HG03280 (cell line): Measurements from ENCODE around the gene SIX2.

Source experiments
- ATAC-seq: cut with Tn5 transposase; IDR thresholded peaks from one replicate; pipeline ENCODE4 v1.9.1; 2021; ENCODE audit warnings: mild to moderate bottlenecking, moderate library complexity; ENCODE audit not compliant: unreplicated experiment

SIX2 gene

DNA sequence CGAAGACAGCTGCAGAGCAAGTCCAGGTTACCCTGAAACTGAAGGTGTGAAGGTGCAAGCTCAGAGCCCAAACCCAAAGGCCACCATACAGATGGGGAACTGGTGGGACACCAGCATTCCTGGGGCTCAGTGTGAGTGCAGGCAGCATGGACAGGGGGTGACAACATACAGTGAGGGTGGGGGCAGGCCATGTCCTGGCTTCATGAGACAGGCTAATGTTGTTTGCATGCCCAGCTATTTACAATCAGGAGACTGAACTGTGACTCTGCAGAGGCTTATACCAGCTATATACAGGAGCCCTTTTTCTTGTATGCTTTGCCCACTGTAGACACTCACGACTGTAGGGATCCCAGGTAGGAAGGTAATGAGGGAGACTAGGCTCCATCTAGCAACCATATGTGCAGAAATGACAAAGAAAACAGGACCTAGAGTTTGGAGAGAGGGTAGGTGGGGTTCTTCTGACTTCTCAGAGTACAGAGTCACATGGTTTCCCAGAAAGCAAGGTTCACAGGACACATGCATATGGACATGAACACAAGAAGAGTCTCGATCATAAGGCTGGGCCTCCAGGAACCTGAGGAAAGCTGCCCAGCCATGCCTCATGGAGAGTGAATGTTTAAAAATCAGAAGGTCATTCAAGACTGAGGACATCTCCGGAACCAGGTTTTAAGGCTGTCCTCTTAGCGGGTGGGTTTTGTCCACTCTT, 41.4 kb downstream of the SIX2 start:
- no peak for ATAC-seq

DNA sequence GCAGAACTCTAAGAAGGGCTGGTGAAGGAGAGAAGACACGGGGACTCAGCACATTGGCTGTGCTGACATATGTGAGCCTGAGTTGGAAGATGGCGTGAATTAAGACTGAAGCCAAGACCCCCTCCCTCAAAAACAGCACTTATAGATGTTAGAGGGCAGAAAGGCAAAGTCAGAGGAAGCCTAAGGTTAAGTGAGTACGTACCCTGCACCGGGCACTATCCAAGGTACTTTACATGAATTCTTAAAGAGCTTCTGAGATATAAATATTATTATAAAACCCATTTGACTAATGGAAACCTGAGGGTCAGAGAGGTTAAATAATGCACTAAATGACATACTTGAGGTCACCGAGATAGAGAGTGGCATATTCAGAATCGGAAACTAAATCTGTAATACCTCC, 42.2 kb downstream of the SIX2 start:
- ATAC-seq = no peak

DNA sequence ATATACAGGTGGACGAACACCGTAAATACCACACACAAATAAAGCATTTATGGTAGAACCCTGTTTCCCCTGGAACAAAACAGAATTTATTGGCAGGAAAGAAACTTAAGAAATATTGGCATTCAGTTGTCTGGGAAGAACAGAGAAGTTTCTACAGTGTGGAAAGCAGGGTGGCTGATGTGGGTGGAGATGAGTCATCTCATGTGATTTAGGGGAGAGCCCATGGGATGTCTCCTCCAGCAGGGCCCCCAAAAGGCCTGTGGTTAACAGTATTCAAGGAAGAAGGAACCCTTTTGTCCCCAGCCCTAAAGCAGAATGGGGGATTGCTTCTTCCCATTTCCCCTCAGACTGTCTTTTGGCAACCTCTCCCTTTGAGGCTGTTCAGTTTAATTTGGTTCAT, 43.6 kb downstream of the SIX2 start:
- no peak for ATAC-seq

DNA sequence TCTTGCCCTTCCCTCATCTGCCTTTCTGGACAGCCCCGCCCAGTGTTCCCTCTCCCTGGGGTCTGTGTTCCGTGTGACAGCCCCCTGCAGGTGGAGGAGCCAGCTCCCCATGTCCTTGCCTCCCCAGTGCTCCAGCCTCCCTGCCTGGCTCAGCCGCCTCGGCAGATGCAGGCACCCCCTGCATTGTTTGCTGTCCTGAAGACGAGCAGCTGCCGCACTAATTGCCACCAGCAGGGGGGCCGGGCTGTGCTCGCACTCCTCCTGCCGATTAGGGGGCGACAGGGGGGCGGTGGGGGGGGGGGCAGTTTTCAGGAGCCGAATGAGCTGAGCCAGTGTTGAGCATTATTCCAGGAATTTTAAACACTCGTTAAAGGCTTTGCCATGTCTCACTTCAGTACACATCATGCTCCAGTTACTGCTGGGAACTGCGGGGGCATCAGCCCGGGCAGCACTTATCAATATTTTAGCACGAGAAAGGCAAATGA, 44.5 kb downstream of the SIX2 start:
- ATAC-seq = no peak

DNA sequence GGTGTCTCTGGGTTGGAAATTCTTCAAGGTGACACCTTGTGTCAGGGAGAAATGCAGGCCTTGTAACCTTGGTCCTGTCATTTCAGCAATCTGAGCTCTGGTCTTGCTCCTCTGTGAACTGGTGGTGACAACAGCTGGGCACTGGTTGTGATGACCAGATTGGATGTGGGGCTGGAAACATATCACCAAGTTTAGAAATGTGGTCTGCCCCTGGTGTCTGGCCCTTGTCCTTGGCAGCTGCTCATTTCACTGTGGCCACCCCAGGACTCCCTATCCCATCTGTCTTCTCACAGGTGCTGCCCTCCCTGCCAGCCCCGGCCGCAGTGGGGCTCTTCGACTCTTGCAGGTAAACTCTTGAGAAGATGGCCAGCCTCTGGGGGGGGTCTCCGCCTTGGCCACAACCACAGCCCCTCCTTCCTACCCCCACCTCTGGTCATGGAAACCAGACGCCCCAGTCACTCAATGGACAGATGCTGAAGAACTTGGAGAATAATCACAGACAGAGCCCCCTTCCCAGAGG, 47.0 kb downstream of the SIX2 start:
- no peak for ATAC-seq

DNA sequence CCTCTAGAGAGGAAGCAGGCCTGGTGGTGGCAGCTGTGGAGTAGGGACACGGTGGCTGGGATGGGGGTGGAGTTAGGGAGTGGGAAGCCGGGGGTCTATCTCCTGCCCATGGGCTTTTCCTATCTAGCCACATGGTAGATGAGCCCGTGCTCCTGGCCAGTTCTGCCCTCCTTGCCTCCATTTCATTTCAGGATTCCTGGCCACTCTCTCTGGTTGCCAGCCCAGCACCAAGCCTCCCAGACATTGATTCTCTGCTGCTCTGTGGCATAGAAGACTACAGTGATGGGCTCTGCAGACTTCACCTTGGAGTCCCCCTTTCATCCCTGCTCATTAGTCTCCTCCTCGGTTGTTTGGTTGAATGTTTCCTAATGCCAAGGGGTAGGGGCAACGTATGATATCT, 48.4 kb downstream of the SIX2 start:
- no peak for ATAC-seq

DNA sequence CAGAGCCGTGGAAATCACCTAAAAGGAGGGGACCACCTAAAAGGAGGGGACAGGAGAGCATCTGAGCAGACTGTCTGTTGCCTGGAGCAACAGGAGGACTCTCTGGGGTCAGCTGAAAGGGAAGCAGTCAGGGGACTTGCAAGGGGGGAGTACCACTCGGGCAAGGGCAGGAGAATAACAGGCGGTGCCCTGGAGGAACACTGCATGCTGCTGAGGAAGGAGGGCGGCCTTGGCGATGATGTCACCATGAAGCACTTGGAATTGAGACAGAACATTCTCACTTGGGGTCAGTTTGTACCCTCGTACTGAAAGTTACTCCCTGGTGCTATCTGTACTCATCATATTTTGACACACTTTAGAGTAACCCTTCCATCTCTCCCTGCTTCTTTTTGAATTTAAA, 49.4 kb downstream of the SIX2 start:
- no peak for ATAC-seq

DNA sequence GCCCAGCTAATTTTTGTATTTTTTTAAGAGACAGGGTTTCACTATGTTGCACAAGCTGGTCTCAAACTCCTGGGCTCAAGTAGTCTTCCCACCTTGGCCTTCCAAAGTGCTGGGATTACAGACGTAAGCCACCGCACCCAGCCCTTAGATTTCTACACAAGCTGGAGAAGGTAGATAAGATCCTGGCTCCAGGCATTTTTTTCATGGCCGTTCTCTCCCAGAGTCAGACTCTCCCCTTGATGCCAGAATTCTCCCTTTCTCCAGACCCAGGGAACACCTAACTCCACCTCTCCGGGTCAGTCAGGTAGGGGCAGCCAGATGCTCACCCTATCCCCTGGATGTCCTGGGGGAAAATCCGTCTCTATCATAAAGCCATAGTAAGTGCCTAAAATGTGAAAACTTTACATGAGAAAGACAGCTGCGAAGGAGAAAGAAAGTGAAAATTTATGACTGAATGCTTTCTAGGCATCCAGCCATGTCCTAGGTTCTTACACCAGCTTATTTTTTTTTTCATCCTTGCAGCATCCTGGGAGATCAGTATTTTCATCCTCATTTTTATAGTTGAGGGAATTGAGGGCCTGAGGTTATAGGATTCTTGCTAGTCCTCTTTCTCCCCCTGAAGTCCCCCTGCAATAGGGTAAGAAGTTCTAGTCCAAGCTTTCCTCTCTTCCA, 51.5 kb downstream of the SIX2 start:
- ATAC-seq = no peak

DNA sequence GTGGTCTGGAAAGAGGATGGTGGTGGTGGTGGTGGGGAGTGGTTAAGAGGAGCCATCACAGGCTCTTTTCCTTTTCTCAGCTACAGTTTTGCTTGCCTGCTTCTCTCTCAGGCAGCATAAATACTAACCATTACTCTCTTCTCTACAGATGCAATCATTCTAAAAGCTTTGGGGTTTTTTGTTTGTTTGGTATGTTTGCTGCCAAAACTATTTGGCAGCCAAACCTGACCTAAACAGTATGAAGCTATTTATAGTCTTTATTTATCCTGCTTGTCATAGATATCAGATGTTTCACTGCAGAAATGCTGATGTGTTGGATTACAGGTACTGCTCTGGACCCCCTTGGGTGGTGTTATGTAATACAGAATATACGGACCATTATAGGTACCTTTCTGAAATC, 52.4 kb downstream of the SIX2 start:
- no peak for ATAC-seq

DNA sequence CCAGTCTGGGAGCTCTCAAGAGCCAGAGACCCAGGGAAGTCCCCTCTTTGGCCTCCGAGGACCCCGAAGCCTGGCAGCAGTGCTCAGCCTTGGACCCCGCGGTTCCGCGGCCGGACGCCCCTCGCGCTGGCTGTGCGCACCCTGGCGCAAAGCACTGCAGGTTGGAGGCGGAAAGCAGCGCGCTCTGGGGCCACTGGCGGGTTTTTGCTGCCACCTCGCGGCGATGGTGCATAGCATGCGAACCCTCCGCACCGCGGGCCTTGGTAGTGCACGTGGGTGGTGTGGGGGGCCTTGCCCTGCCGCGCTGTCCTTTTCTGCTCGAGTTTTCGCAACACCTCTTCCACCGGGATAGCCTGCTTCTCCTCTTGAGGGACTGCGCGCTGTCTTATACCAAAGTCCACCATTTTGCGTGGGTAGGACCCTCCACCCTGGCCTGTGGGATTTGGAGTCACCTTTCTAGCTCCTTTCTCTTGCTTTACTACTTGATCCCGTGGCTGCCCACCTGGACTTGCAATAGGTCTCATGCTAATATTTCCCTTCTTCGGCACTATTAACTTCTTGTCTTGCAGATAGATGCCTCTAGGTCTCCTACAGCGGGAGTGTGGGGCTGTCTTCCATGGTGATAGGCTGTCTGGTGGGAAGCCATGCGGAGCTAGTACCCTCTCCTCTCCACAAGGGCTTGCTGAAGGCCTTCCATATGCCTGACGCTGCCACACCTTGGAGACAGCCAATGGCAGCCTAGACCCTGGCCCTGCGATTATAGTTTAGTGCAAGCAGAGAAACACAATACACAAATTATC, 53.5 kb downstream of the SIX2 start:
- peak; percentile 75 for ATAC-seq
